GOT3 (cell line): ENCODE data around the gene C5orf15.
"Not testable (repeated sequence)": the region's sequence is repeated elsewhere in the genome, so short reads cannot be mapped to it uniquely, and the experiment has no call there.

Experiments
- DNase-seq: peaks from one replicate; lab custom pipeline; 2025; ENCODE audit warnings: mixed read lengths; lab: John Stamatoyannopoulos, UW

The C5orf15 gene

DNA sequence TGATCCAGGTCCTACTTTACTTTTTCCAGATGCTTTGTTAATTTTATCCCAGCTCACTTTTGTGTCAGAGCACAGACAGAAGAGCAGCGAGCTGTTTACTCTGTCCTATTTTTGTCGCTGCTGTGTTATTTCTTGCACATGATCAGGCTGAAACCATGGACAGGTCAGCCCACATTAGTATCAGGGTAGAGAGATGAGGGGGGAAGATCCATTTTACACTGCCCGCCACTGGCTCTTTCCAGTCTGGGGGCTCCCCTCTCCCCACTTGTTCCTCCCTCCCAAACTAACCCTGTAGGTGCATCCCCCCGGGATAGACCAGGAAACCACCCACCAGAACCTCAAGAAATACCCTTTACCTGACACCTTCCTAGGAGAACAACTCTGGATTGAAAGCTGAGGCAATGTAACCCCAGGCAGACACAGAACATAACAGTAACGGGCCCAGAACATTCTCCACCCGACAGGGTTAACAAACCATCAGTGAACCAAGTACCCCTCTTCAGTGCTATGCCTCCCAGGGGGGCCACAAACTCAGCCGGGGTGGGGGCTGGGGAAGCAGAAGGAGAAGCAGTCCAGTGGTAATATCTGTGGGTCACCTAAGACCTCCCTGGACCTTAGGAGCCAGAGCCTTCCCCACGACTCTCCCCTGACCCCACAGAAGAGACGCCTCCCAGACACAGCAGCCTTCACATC lies 26.0 kb upstream of the C5orf15 start:
- no peak for DNase-seq

DNA sequence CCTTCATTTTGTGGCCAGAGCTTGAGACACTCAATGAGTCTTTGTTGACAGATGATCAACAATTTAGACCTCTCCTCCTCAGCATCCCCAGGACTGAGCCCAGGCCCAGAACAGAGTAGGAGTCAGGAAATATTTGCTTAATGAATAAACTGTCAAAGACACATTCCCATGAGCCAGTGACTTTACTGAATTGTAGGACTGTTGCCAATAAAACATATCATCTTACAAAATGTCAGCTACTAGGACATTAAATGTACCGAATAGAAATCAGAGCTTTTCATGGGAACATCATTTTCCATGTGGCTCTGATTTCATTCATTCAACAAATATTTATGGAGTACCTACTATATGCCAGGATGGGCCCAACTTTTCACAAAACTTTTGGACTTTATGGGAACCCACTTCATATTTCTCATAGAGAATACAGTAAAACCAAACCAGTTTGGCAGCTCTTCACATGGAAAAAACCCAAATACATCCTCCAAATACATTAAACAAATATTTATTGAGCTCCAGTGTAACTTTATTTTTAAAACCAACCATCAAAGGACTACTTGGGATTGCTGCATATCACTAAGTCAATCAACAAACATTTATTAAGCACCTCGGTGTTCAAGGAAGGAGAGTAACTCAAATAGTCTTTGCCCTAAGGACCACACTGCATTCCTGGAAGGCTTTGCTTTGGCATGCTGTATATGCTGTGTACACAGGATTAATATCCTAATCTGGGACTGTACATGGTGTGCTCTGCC lies 24.9 kb upstream of the C5orf15 start:
- no peak for DNase-seq

DNA sequence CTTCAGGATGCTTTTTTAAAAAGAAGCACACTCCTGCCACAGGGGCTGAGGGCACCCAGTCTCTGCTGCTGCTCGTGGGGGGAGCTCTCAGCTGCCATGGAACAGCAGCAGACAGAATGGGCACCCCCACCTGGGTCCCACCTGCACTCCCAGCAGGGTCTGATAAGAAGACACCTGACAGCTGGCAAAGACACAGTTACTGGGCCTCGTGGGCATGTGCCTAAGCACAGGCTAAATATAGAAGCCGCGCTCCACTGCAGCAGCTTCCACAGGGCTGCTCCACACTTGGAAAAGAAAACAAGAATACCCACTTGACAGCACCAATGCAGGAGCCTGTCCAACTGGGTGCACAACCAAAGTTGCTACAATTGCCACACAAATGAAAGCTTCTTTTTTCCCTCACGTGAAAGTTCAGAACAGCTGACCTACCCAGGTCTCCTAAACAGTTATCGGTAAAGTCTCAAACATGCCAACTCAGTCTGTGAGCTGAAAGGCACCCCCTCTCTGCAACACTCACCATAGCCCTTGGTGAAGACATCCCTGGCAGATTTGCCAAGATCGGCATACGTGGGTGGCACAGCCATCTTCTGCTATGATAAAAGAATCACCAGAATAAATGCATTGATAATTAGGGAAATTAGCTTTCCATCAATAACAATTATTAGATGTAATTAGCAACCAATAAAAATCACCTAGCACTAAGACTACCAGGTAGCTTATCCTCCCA lies 24.2 kb upstream of the C5orf15 start:
- DNase-seq = no peak

DNA sequence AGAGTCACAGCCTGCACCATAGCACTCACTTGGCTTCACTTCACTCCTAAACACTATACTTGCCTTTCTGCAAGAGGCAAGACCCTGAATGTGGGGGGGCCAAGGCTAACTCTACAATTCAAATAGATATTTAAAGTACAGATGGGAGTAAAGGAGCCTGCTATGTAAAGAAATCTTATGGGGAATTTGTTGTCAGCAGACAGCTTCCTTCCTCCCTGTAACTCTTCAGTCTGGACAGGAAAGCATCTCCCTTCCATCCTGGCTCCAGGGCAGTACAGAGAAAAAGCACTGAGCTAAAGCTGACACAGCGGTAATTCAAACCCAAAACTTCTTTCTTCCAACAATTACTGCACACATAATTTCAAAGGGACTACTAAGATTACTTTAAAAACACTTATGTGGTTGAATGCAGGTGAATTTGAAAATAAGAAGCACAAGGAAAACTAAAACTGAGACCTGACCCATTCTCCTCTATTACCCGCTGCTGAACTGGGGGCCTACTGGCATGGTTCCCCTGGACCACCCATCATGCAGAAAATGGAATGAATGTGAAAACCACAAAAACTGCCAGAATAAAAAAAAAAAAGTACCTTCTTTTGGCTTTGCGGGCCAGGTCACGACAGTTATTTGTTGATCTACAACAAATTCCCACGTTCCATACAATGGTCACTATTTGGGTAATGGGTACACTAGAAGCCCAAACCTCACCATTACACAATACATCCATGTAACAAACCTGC lies 22.9 kb upstream of the C5orf15 start:
- DNase-seq = no peak

DNA sequence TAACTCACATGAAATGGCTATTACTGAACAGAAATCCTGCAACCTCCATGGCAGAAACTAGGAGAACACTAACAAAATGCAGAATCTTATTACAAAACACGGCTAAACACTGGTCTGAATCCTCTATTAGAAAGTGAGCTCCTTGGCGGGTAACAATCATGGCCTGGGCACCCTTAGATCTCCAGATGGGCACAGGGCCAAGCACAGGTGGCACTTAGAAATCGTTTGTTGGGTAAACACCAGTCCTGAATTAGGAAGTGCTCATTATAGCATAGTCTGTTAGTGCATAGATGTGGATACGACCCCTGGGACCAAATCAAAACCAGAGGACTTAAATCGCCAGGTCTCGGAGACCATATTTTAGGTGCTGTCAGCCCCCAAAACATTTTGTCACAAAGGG lies 22.0 kb upstream of the C5orf15 start:
- DNase-seq = no peak

DNA sequence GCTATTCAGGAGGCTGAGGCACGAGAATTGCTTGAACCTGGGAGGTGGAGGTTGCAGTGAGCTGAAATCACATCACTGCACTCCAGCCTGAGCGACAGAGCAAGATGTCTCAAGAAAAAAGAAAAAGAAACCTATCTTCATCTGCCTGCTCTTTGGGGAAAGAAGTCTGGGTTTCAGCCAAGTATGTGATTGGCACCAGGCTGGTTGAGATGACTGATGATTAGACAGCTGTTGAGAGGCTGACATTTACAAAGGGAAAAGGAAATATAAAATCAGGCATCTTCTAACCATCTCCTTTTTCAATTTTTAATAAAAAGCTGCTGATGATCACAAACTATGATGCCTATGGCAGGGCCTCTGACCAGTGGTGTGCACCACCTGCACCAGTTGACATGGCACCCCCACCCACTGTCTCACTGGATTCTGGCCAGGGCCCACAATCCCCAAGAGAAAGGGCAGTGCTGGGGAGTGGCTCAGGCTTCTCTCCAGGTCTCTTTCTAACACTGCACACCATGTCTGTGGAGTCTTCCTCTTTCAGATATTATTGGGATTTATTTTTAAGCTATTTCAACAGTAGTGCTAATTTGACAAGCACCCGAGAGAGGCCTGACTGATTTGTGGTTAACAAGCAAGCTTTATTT lies 17.2 kb upstream of the C5orf15 start:
- no peak for DNase-seq

DNA sequence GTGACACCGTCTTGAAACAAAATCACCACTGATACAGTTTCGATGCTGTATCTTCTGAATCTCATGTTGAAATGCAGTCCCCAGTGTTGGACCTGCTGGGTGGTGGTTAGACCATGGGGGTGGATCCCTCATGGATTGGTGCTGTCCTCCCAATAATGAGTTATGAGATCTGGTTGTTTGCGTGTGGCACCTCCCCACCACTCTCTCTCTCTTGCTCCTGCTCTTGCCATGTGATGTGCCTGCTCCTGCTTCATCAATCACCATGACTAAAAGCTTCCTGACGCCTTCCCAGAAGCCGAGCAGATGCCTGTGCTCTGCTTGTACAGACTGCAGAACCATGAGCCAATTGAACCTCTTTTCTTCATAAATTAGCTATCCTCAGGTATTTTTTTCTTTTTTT lies 15.2 kb upstream of the C5orf15 start:
- DNase-seq = no peak

DNA sequence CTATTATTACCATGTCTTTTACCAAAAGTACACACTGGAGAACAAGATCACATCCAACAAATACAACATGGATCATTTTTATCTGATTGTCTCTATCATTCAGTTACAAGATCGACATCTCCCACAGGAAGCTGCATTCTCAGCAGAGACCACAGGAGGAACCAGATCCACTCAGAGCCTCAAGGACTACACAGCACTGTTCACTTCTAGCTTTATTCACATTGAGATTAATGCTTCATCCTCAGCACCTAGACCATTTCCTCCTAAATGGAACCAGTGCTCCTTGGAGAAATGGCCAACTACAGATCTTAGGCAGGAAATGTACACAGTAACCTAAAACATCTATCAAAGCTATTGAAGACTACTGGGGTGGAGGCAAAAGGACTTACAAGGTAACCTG lies 13.3 kb upstream of the C5orf15 start:
- no peak for DNase-seq

DNA sequence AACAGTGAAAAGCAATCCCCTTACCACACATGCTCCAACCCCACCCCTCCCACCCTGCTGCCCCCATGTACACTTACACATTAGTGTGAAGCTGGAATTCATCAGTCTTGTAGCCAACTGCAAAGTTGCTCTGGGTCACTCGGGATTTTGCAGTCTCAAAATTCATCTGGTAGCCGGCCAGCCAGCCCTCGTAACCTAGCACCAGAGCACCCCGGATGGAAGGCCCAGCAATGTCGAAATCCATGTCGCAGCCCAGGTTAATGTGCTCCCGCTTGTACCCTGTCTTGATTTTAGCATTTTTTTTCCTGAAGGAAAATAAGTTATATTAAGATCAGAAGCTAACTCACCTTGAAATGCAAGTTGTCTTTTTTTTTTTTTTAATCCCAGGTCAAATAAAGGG lies 12.2 kb upstream of the C5orf15 start:
- no peak for DNase-seq

DNA sequence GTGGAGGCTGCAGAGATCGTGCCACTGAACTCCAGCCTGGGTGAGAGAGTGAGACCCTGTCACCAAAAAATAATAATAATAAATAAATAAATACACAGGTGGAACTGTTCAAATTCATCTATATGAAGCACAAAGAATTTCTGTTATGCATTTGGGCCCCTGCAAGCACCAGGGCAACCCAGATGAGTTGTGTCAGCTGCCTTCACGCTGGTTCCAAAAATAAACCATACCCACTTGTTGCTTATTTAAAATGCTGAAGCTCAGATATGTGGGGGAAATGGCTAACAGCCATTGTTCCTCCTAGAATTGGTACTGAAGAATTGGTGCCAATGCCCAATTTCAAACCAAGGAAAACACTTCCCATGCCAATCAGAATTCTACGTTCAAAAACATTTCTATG lies 10.5 kb upstream of the C5orf15 start:
- no peak for DNase-seq

DNA sequence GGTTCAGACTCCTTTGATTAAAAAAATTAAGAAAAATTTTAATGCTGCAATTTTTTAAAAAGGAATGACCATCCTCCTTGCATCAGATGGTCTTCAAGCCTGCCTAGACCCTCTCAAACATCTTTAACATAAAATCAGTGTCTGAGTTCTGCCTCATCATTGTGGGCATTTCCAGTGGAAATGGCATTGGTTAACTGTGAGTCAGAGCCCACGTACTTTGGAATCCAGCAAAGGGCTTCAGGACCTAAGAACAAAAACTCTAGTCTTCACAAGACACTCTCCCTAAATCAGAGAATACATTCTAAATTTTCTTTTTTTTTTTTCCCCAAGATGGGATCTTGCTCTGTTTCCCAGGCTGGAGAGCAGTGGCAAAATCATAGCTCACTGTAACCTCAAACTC lies 9.4 kb upstream of the C5orf15 start:
- DNase-seq = no peak

DNA sequence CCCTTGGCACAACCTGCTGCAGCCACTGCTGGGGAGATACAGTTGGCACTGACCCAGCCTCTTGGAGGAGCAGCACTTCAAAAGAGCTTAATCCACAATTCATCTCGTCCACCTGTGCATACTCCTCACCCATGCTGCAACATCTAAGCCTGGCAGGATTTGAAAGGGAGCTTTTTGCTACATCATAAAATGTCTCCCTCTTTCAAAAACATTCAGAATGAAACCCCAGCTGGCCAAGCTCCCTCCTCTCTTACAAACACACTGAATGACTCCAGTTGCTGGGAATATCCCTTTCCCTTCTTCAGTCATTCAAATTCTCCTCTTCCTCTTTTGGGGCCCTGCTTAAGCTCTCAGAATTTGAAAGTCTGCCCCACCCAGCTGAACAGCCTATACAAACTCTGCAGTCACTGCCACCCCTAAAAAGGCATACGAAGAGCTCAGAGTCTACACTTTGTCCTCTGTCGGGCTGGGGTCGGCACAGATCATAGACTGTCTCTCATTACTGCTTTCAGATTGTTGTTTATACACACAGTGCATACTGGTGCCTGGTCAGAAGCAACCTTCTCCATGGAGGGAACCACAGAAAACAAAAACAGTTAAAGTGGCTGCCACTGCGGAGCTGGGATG lies 8.8 kb upstream of the C5orf15 start:
- DNase-seq = no peak

DNA sequence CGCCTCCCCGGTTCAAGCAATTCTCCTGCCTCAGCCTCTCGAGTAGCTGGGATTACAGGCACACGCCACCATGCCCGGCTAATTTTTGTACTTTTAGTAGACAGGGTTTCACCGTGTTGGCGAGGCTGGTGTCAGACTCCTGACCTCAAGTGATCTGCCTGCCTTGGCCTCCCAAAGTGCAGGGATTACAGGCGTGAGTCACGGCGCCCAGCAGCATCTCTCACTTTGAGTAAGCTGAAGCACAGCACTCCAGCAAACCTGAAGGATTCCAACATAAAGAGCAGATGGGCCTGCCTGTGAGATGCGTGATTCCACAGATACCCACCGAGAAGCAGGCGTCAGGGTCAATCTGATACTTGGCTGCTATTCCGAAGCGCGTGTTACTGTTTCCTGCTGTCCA lies 7.1 kb upstream of the C5orf15 start:
- DNase-seq = not testable (repeated sequence)

DNA sequence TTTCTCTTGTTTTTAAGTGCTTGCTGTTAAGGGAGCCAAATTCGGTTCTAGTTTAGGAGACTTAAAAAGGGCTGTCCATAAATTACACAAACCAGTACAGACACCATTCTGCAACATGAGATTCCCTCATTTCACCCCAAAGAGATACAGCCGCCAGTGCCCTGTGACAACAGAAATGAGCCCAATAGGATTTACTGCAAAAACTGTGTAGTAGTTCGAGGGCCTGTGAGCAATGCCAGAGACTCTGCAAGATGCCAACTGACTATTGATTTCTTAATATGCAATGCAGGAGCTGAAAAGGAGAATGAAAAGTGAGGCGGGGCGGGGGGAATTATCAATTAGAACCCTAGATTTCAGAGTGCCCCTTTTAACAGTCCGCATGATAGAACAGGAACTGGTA lies 5.7 kb upstream of the C5orf15 start:
- DNase-seq = no peak

DNA sequence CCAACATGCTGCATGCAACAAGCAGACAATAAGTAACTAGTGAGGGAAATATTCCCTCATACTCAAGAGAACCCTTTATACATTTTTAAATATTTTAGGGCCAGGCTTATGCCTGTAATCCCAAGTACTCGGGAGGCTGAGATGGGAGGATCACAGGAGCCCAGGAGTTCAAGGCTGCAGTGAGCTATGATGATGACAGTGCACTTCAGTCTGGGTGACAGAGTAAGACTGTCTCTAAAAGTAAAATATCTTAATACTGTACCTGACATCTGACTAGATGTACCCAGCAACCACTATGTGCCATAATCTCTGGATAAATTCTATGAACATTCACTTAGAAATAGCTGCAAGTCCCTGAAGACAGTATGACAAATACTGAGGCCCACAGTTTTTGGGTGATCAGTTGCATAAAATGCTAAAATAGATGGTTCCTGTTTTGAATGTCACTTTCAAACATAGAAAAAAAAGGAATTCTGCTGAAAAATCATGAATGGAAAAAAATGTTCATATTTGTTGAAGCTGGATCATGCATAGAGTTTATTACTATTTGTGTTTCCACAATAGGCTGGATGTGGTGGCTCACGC lies 2.0 kb upstream of the C5orf15 start:
- no peak for DNase-seq

DNA sequence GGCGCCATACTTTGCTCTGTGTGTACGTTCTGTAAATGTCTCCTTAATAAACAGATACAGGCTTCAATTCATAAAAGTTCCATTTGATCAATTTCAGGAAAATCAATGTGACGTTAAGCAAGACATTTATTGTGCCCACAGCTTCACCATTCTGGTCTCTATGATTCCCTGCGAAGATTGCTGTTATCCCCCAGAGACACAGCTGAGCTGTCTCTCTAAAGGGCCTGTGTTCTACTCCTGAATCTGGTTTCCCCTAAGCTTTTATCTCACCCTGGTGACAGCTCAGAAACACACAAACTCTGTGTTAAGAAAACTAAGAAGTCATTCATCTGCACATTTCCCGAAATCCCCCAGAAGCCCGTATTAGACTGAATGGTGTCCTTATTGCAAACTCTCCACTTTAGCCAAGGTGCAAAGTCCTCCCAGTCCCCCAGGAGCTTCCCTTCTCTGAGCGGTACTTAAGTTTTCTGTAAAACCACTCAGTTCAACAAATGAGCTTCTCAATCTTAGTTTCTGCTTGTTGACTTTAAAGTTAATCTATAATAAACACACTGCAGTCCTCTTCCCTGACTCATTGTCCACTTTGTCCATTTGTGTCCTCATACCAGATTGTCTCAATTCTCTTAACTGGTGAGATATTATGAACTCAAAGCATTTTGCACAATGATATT lies 1.4 kb upstream of the C5orf15 start:
- DNase-seq = no peak

DNA sequence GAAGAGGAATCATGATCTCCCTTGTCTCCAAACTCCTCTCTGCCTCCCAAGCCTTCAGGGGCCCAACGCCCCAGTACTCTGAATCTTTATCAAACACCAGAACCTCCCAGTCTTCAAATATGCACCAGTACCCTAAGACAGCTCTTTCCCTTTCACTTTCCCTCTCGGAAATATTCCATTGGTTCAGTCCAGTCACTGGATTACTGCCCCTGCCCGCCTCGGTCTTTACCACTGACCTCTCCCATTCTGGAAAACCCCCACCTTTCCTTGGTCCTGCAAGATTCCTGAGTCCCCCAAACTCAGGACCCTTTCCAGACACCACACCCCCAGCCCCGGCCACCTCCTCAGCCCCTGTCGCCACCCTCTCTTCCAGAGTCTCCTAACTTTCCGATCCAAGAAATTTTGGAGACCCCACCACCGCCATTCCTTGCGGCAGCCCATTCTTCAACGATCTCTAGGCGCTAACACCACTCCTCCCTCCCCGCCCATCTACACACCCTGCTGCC lies 674 bp downstream of the C5orf15 start:
- no peak for DNase-seq

DNA sequence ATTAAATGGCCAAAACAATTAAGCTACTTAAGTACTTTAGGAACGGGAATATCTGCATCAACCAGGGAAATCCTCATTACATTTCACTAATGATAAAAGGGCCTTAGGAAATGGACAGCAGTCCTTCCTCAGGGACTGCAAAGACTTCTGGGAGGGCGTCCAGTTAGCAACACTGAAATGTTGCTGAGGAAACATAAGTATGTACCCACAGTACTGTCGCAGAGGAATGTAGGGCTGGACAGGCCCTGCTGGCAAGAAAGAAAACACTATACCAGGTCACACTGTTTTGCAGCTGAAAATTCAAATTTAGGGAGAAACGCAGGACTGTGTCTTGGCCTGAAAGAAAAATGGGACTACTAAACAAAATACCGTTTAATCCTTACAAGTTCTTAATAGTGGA lies 1.3 kb downstream of the C5orf15 start:
- DNase-seq = no peak

DNA sequence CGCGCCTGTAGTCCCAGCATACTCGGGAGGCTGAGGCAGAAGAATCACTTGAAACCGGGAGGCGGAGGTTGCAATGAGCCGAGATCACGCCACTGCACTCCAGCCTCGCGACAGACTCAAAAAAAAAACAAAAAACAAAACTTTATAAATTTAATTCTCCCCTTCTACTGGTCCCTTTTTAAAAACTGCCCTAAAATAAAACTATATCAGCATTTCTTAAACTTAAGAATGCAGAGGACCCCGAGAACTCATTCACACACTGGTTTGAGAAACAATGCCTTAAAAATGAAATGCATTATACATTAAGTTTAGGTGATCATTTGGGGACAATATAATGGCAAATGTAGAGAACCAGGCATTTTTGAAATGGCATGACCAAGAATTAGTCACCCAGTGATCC lies 2.3 kb downstream of the C5orf15 start:
- no peak for DNase-seq

DNA sequence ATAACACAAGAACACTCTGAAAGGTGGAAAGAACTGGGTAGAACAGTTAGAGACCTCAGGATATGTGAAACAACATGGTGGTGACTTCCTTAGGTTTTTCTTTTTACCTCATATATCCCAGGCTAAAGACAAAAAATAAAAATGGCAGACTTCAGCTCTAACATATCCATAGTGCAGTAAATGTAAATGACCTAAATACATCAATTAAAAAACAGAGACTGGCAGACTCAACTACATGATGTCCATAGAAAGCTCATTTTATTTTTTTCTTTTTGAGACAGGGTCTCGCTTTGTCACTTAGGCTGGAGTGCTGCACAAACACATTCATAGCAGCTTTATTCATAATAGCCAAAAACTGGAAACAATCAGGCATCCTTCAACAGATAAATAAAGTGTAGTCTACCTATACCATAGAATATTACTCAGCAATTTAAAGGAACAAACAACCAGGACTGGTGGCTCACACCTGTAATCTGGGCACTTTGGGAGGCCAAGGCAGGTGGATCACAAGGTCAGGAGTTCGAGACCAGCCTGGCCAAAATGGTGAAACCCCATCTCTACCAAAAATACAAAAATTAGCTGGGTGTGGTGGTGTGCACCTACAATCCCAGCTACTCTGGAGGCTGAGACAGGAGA lies 4.8 kb downstream of the C5orf15 start:
- no peak for DNase-seq
